NCI-H187 treated with DMSO at 0.1 percent for 48 hours (cell line): ENCODE data around the gene NPIPB8.
"Not testable (repeated sequence)": the region's sequence is repeated elsewhere in the genome, so short reads cannot be mapped to it uniquely, and the experiment has no call there.

Source experiments
- DNase-seq: peaks from one replicate; lab custom pipeline; 2025; lab: John Stamatoyannopoulos, UW

NPIPB8 gene

GRCh38 chr16:28636093-28636823, 1.6 kb upstream of the NPIPB8 start:
- DNase-seq, result not testable (repeated sequence)

GRCh38 chr16:28638359-28638758, 494 bp downstream of the NPIPB8 start:
- not testable (repeated sequence) for DNase-seq

GRCh38 chr16:28639959-28640358, 2.1 kb downstream of the NPIPB8 start:
- not testable (repeated sequence) for DNase-seq

- DNase-seq, result not testable (repeated sequence)
Measured at GRCh38 chr16:28666264-28666663, 28.4 kb downstream of the NPIPB8 start.

- not testable (repeated sequence) for DNase-seq
Measured at GRCh38 chr16:28667480-28667879, 29.6 kb downstream of the NPIPB8 start.

GRCh38 chr16:28668199-28668598, 30.3 kb downstream of the NPIPB8 start:
- not testable (repeated sequence) for DNase-seq

- DNase-seq, result not testable (repeated sequence)
Measured at GRCh38 chr16:28688327-28688952, 50.6 kb downstream of the NPIPB8 start.

- not testable (repeated sequence) for DNase-seq
Measured at GRCh38 chr16:28689425-28689824, 51.6 kb downstream of the NPIPB8 start.

- not testable (repeated sequence) for DNase-seq
Measured at GRCh38 chr16:28691722-28692121, 53.9 kb downstream of the NPIPB8 start.

- not testable (repeated sequence) for DNase-seq
Measured at GRCh38 chr16:28693257-28693950, 55.5 kb downstream of the NPIPB8 start.

GRCh38 chr16:28699792-28700191, 61.9 kb downstream of the NPIPB8 start:
- not testable (repeated sequence) for DNase-seq

- DNase-seq, result not testable (repeated sequence)
Measured at GRCh38 chr16:28700349-28700748, 62.5 kb downstream of the NPIPB8 start.

GRCh38 chr16:28701384-28701783, 63.5 kb downstream of the NPIPB8 start:
- not testable (repeated sequence) for DNase-seq

GRCh38 chr16:28704246-28704645, 66.4 kb downstream of the NPIPB8 start:
- DNase-seq, result not testable (repeated sequence)
